ENCODE measurements around the gene SNX30. TPM values are rescaled to one million over a fixed set of nuclear protein-coding genes. Genes with fewer than 3 reads are reported as not detected.
A peak's percentile ranks its signal among the peaks of the same experiment; 100 is the strongest.

The SNX30 gene
- total and polyA plus RNA-seq, 2 donors (not counting 1 experiment from before 2014, with no cell fraction given) = 3.8 to 20.6 TPM

DNA sequence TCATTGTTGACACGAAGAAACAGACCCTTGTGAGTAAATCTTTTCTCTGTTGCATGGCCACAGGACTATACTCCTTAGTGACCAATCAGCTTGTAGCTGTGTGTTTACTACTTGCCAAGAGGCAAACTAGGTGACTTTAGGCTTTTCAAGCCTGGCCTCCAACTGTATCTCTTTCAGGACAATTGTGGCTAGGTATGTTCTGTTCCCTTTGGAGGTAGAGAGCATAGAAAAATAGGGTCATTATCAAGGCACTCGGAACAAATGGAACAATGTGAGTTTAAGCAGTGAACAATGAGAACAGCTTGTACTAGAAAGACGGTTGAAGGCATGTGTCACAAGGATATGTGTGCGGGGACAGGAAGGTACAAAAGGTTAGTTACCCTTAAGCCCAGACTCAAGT, 92.0 kb downstream of the SNX30 start:
- Mint-ChIP-seq H3K27ac (no peak overlapping the region), H3K27me3 (no peaks in the 10 kb centered on the region), H3K4me1 (peaks cover 25% of the 10 kb centered on the region), H3K4me3 (no peak overlapping the region), H3K9me3 (ENCODE audit: insufficient read depth) (no peaks in the 10 kb centered on the region)
- WGBS (ENCODE audit: insufficient coverage) = 92% methylated on average over 2 of the region's 4 CpGs
- Histone ChIP-seq H4K20me1 (ENCODE audit: control insufficient read depth, insufficient read depth, low read length, poor library complexity, severe bottlenecking) (no peaks in the 10 kb centered on the region), H3K4me1 (ENCODE audit: control insufficient read depth in 2 of 2, insufficient read depth in 2 of 2, low read length in 2 of 2) (peaks cover 7 to 8% of the 10 kb centered on the region in 2 donors), H3K9me3 (ENCODE audit: control extremely low read depth in 1 of 3, control insufficient read depth in 2 of 3, insufficient read depth in 1 of 3, low read length in 2 of 3) (no peaks in the 10 kb centered on the region), H3K27ac (ENCODE audit: low read length in 2 of 2) (no peak overlapping the region), H3K4me2 (replicated peaks; ENCODE audit: low read depth, low read length, poor library complexity, severe bottlenecking) (no peak overlapping the region), H2AFZ (ENCODE audit: insufficient read depth, low read depth, low read length, poor library complexity, severe bottlenecking) (no peak overlapping the region), H3K36me3 (replicated peaks in 1 of 2; ENCODE audit: control extremely low read depth in 1 of 2, control insufficient read depth in 1 of 2, extremely low read depth in 1 of 2, insufficient read depth in 2 of 2, low read length in 1 of 2) (peaks cover 0 to 4% of the 10 kb centered on the region in 2 experiments), H3K9ac (ENCODE audit: low read length) (no peak overlapping the region), H3K79me2 (ENCODE audit: control insufficient read depth, insufficient read depth, low read length) (no peaks in the 10 kb centered on the region), H3K27me3 (replicated peaks in 1 of 4; ENCODE audit: control extremely low read depth in 1 of 4, control insufficient read depth in 3 of 4, insufficient read depth in 4 of 4, low read length in 3 of 4) (no peaks in the 10 kb centered on the region), H3K4me3 (ENCODE audit: control extremely low read depth in 1 of 5, extremely low read depth in 1 of 5, insufficient read depth in 1 of 5, low read depth in 2 of 5, low read length in 4 of 5) (no peak overlapping the region)
- CTCF ChIA-PET = interaction anchor here (0.7 to 4.7 kb wide), 9 partner anchors 10 to 138 kb away, joined by 3 to 47 read pairs (median 3); no protein-coding TSS in a partner anchor
- TF ChIP-seq CTCF (IDR thresholded peaks at IDR 0.05) (no peak), EZH2 (IDR thresholded peaks at IDR 0.05; ENCODE audit: borderline replicate concordance, insufficient read depth, low read depth, low read length, poor library complexity, severe bottlenecking) (no peak)
- POLR2A ChIA-PET = no interaction called here
- ATAC-seq (ENCODE audit: low read depth) = no peak
- intact Hi-C loops (cut with micrococcal nuclease) = loop anchor here (10.0 kb wide), 1 partner anchor 812 kb away; no protein-coding TSS in a partner anchor
- DNase-seq = no peak

DNA sequence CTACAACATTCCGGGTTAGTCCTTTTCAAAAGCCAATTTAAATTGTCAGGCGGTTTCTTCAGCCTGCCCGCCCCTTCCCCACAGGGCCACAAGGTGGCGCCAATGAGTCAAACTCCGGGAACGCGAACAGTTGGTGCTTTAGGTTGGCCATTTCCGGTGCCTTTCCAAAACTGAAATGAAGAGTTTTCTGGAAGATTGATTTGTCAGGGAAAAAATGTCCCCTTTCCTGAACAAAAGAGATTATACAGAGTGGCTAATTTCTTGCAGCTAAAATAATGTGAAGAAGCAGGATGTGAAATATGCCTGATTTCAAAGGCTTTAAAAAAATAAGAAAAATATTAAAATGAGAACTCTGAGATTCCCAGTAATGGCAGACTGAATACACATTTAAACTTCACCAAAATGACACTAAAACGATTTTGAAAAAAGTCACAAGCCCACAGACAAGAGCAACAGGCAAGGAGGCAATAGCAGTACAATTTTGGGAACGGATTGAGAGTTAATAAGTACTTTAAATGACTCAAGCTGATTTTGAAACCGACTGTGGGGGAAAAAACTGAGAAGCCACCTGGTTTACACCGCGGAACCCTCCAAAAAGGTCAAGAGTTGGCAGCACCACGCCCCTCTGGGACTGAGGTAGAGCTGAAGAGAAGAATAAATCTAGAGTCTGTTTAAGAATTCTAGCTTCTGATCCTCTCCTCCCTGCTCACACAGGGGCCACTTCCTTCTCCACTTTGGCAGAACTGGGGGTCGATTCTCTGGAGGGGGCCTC, 94.4 kb downstream of the SNX30 start:
- Mint-ChIP-seq H3K27me3 (no peaks in the 10 kb centered on the region), H3K4me3 (no peak overlapping the region), H3K9me3 (ENCODE audit: insufficient read depth) (no peaks in the 10 kb centered on the region), H3K27ac (no peak overlapping the region), H3K4me1 (peaks cover 14% of the 10 kb centered on the region)
- Histone ChIP-seq H3K27ac (ENCODE audit: low read length in 2 of 2) (no peak overlapping the region), H2AFZ (ENCODE audit: insufficient read depth, low read depth, low read length, poor library complexity, severe bottlenecking) (peak overlapping the region; percentile 10), H3K4me1 (ENCODE audit: control insufficient read depth in 2 of 2, insufficient read depth in 2 of 2, low read length in 2 of 2) (peaks cover 7 to 8% of the 10 kb centered on the region in 2 donors), H3K36me3 (replicated peaks in 1 of 2; ENCODE audit: control extremely low read depth in 1 of 2, control insufficient read depth in 1 of 2, extremely low read depth in 1 of 2, insufficient read depth in 2 of 2, low read length in 1 of 2) (no peaks in the 10 kb centered on the region), H3K4me3 (ENCODE audit: control extremely low read depth in 1 of 5, extremely low read depth in 1 of 5, insufficient read depth in 1 of 5, low read depth in 2 of 5, low read length in 4 of 5) (no peak overlapping the region), H3K4me2 (replicated peaks; ENCODE audit: low read depth, low read length, poor library complexity, severe bottlenecking) (peak overlapping the region; percentile 50), H3K27me3 (replicated peaks in 1 of 4; ENCODE audit: control extremely low read depth in 1 of 4, control insufficient read depth in 3 of 4, insufficient read depth in 4 of 4, low read length in 3 of 4) (no peaks in the 10 kb centered on the region), H3K9me3 (ENCODE audit: control extremely low read depth in 1 of 3, control insufficient read depth in 2 of 3, insufficient read depth in 1 of 3, low read length in 2 of 3) (no peaks in the 10 kb centered on the region), H4K20me1 (ENCODE audit: control insufficient read depth, insufficient read depth, low read length, poor library complexity, severe bottlenecking) (no peaks in the 10 kb centered on the region), H3K79me2 (ENCODE audit: control insufficient read depth, insufficient read depth, low read length) (no peaks in the 10 kb centered on the region), H3K9ac (ENCODE audit: low read length) (peak overlapping the region; percentile 9)
- peak; percentile 76 for DNase-seq
- ChIA-PET CTCF (interaction anchor here (0.5 to 2.8 kb wide), 14 partner anchors 9 to 813 kb away, joined by 3 to 62 read pairs (median 4); no protein-coding TSS in a partner anchor), POLR2A (no interaction called here)
- peak; percentile 63 for ATAC-seq (ENCODE audit: low read depth)
- 20% methylated on average over 8 of the region's 15 CpGs for WGBS (ENCODE audit: insufficient coverage)
- peak; percentile 100 for TF ChIP-seq CTCF (IDR thresholded peaks at IDR 0.05)
- no peak for TF ChIP-seq EZH2 (IDR thresholded peaks at IDR 0.05; ENCODE audit: borderline replicate concordance, insufficient read depth, low read depth, low read length, poor library complexity, severe bottlenecking)
- intact Hi-C loops (cut with micrococcal nuclease) = loop anchor here (1.0 to 10.0 kb wide), 2 partner anchors 58 to 810 kb away; no protein-coding TSS in a partner anchor

Measured in B cell (primary cell).